H9 (cell line): ENCODE data around the gene ZFAND3. TPM values are rescaled to one million over a fixed set of nuclear protein-coding genes. Genes with fewer than 3 reads are reported as not detected.

Experiments
- DNase-seq: peaks from one replicate; pipeline ENCODE4 v3.0.0-alpha.2; 2017
- H2AFZ ChIP-seq: one replicate; pipeline ENCODE4 v1.6.1; 2013; ENCODE audit warnings: mild to moderate bottlenecking, low read length, control low read depth, moderate library complexity
- H2AK5ac ChIP-seq: 2 replicates; pipeline ENCODE4 v1.6.1; 2013; ENCODE audit warnings: low read length, control low read depth, mixed read lengths; ENCODE audit not compliant: insufficient read length
- H2BK120ac ChIP-seq: one replicate; pipeline ENCODE4 v1.6.1; 2013; ENCODE audit warnings: low read depth, mild to moderate bottlenecking, low read length, control low read depth, inconsistent platforms; ENCODE audit not compliant: poor library complexity, severe bottlenecking
- H2BK12ac ChIP-seq: 2 replicates; pipeline ENCODE4 v1.6.1; 2013; ENCODE audit warnings: low read length, control low read depth, mixed read lengths, low read depth; ENCODE audit not compliant: insufficient read length
- H2BK15ac ChIP-seq: 2 replicates; pipeline ENCODE4 v1.6.1; 2013; ENCODE audit warnings: low read depth, low read length, control low read depth
- H2BK20ac ChIP-seq: one replicate; pipeline ENCODE4 v1.6.1; 2013; ENCODE audit warnings: low read depth, mild to moderate bottlenecking, low read length, control low read depth, inconsistent platforms; ENCODE audit not compliant: poor library complexity, severe bottlenecking
- H2BK5ac ChIP-seq: 2 replicates; pipeline ENCODE4 v1.6.1; 2013; ENCODE audit warnings: low read length, control low read depth, mixed read lengths; ENCODE audit not compliant: insufficient read length
- H3K14ac ChIP-seq: 2 replicates; pipeline ENCODE4 v1.6.1; 2013; ENCODE audit warnings: low read length, control low read depth; ENCODE audit not compliant: insufficient read depth
- H3K18ac ChIP-seq: 2 replicates; pipeline ENCODE4 v1.6.1; 2013; ENCODE audit warnings: low read depth, mild to moderate bottlenecking, mixed read lengths, low read length, control low read depth; ENCODE audit not compliant: insufficient read length
- H3K23ac ChIP-seq: 2 replicates; pipeline ENCODE4 v1.6.1; 2013; ENCODE audit warnings: low read length, control low read depth, mixed read lengths, low read depth; ENCODE audit not compliant: insufficient read length
- H3K23me2 ChIP-seq: 2 replicates; pipeline ENCODE4 v1.6.1; 2013; ENCODE audit warnings: low read depth, mild to moderate bottlenecking, mixed read lengths, low read length, control low read depth; ENCODE audit not compliant: insufficient read length, poor library complexity, severe bottlenecking
- H3K27ac ChIP-seq: 2 replicates; pipeline ENCODE4 v1.5.1; 2013; ENCODE audit warnings: low read length, control low read depth, mixed read lengths, low read depth; ENCODE audit not compliant: insufficient read length
- H3K27me3 ChIP-seq: 2 replicates; pipeline ENCODE4 v1.6.1; 2013; ENCODE audit warnings: low read length, control low read depth, inconsistent platforms; ENCODE audit not compliant: insufficient read depth
- H3K4ac ChIP-seq: 2 replicates; pipeline ENCODE4 v1.6.1; 2013; ENCODE audit warnings: low read depth, mild to moderate bottlenecking, control low read depth, inconsistent platforms, low read length, moderate library complexity
- H3K4me1 ChIP-seq: 2 replicates; pipeline ENCODE4 v1.6.1; 2013; ENCODE audit warnings: low read length, control low read depth, inconsistent platforms; ENCODE audit not compliant: insufficient read depth
- H3K4me2 ChIP-seq: 2 replicates; pipeline ENCODE4 v1.6.1; 2013; ENCODE audit warnings: low read length, control low read depth, mixed read lengths; ENCODE audit not compliant: insufficient read length, insufficient read depth
- H3K56ac ChIP-seq: 2 replicates; pipeline ENCODE4 v1.6.1; 2013; ENCODE audit warnings: low read depth, mild to moderate bottlenecking, mixed read lengths, low read length, control low read depth; ENCODE audit not compliant: insufficient read length
- H3K79me1 ChIP-seq: 2 replicates; pipeline ENCODE4 v1.6.1; 2013; ENCODE audit warnings: low read depth, mild to moderate bottlenecking, moderate library complexity, low read length, control low read depth, inconsistent platforms; ENCODE audit not compliant: insufficient read depth, poor library complexity, severe bottlenecking
- H3K79me2 ChIP-seq: 2 replicates; pipeline ENCODE4 v1.6.1; 2013; ENCODE audit warnings: low read length, control low read depth, inconsistent platforms; ENCODE audit not compliant: insufficient read depth
- H3K9ac ChIP-seq: 2 replicates; pipeline ENCODE4 v1.6.1; 2013; ENCODE audit warnings: low read length, control low read depth, mixed read lengths; ENCODE audit not compliant: insufficient read length; ENCODE audit errors: extremely low read depth
- H3K9me3 ChIP-seq: one replicate; pipeline ENCODE4 v1.6.1; 2013; ENCODE audit warnings: low read depth, low read length, inconsistent platforms; ENCODE audit not compliant: control insufficient read depth
- H3T11ph ChIP-seq: one replicate; pipeline ENCODE4 v1.6.1; 2013; ENCODE audit warnings: mild to moderate bottlenecking, low read length, control low read depth, inconsistent platforms
- H4K20me1 ChIP-seq: one replicate; pipeline ENCODE4 v1.6.1; 2013; ENCODE audit not compliant: control insufficient read depth, insufficient read length, insufficient read depth
- H4K5ac ChIP-seq: 2 replicates; pipeline ENCODE4 v1.6.1; 2013; ENCODE audit warnings: low read depth, mild to moderate bottlenecking, mixed read lengths, low read length, control low read depth; ENCODE audit not compliant: insufficient read length
- H4K8ac ChIP-seq: replicated peaks from 2 replicates; pipeline ENCODE4 v1.6.1; 2013; ENCODE audit warnings: low read length, control low read depth, mixed read lengths, low read depth; ENCODE audit not compliant: insufficient read length
- H4K91ac ChIP-seq: 2 replicates; pipeline ENCODE4 v1.6.1; 2013; ENCODE audit warnings: low read depth, mild to moderate bottlenecking, moderate library complexity, mixed read lengths, low read length, control low read depth; ENCODE audit not compliant: insufficient read length
- H3K27ac Mint-ChIP-seq, 3 experiments: 2 replicates in 2 of 3; 3 replicates in 1 of 3; pipeline ENCODE4 v1.8.0; 2020 to 2021; ENCODE audit warnings: mixed read lengths in 3 of 3, mild to moderate bottlenecking in 1 of 3, moderate library complexity in 1 of 3
- H3K27me3 Mint-ChIP-seq: 2 replicates; pipeline ENCODE4 v1.8.0; 2021; ENCODE audit warnings: low read depth, mild to moderate bottlenecking, moderate library complexity, mixed read lengths
- H3K36me3 Mint-ChIP-seq, 3 experiments: 2 replicates in 2 of 3; 3 replicates in 1 of 3; pipeline ENCODE4 v1.8.0; 2020 to 2021; ENCODE audit warnings: low read depth in 3 of 3, mixed read lengths in 3 of 3; ENCODE audit not compliant: insufficient read depth in 1 of 3
- H3K4me1 Mint-ChIP-seq, 2 experiments: 2 replicates each; pipeline ENCODE4 v1.8.0; 2020; ENCODE audit warnings: mixed read lengths in 2 of 2
- H3K4me3 Mint-ChIP-seq, 2 experiments: 2 replicates in 1 of 2; 3 replicates in 1 of 2; pipeline ENCODE4 v1.8.0; 2020 to 2021; ENCODE audit warnings: mild to moderate bottlenecking in 2 of 2, mixed read lengths in 2 of 2, moderate library complexity in 1 of 2
- H3K9me3 Mint-ChIP-seq, 2 experiments: 2 replicates in 1 of 2; 3 replicates in 1 of 2; pipeline ENCODE4 v1.8.0; 2020; ENCODE audit warnings: mild to moderate bottlenecking in 2 of 2, mixed read lengths in 2 of 2, moderate library complexity in 1 of 2
- CTCF ChIP-seq: fragments of 200-600 bp; sonication (generic); conservative IDR thresholded peaks from 3 replicates; pipeline ENCODE4 v1.8.0; 2021; ENCODE audit warnings: antibody characterized with exemption, mild to moderate bottlenecking
- WGBS: extraction: QIAGEN DNeasy Blood & Tissue Kit; methylation state at CpG from one replicate; pipeline ENCODE4 v1.1.7; 2013; ENCODE audit warnings: missing lambda C conversion rate, low lambda C conversion rate, mixed read lengths; ENCODE audit not compliant: insufficient read length; ENCODE audit errors: extremely low coverage; 5-methylcytosine and 5-hydroxymethylcytosine counted together
- total RNA-seq: library from RNA; stranded (reverse); gene quantifications from 2 replicates; pipeline ENCODE4 v1.2.1, GENCODE V29; 2021

The ZFAND3 gene
- total RNA-seq, 1 experiment from 2014 or later: 57.7 TPM

- H2AK5ac ChIP-seq: no peak overlapping the region
- WGBS: no CpG with 5 or more reads among the region's 8 CpGs
Measured at GRCh38 chr6:38168699-38169098, 349.2 kb downstream of the ZFAND3 start.

More at GRCh38 chr6:38168699-38169098, 349.2 kb downstream of the ZFAND3 start:
- Histone ChIP-seq H3K79me2 (no peaks in the 10 kb centered on the region), H3K18ac (no peak overlapping the region), H3K4ac (no peak overlapping the region), H3K4me1 (no peaks in the 10 kb centered on the region; the same call in 1 of the 2 replicates), H3K79me1 (no peaks in the 10 kb centered on the region), H3K23ac (no peak overlapping the region), H3K9me3 (no peaks in the 10 kb centered on the region), H2BK15ac (no peak overlapping the region), H4K5ac (no peak overlapping the region), H3K27me3 (no peaks in the 10 kb centered on the region), H4K91ac (no peak overlapping the region), H4K8ac (no peak overlapping the region), H3K56ac (no peak overlapping the region), H3K4me2 (no peak overlapping the region), H3T11ph (no peak overlapping the region), H2BK120ac (no peak overlapping the region), H3K14ac (no peak overlapping the region; the same call in 1 of the 2 replicates), H3K9ac (no peak overlapping the region), H2BK5ac (no peak overlapping the region), H3K27ac (no peak overlapping the region), H2BK20ac (no peak overlapping the region), H4K20me1 (no peaks in the 10 kb centered on the region), H3K23me2 (no peaks in the 10 kb centered on the region), H2BK12ac (no peak overlapping the region), H2AFZ (no peak overlapping the region)
- peaks cover 28 to 55% of the 10 kb centered on the region in 2 experiments for H3K4me1 Mint-ChIP-seq
- H3K27me3 Mint-ChIP-seq: no peaks in the 10 kb centered on the region; the same call in 1 of the 2 replicates
- no peak overlapping the region for H3K27ac Mint-ChIP-seq
- H3K9me3 Mint-ChIP-seq: no peaks in the 10 kb centered on the region
- no peak overlapping the region for H3K4me3 Mint-ChIP-seq
- DNase-seq: no peak
- no peak for TF ChIP-seq CTCF
- H3K36me3 Mint-ChIP-seq: peaks cover 0 to 2% (median 0%) of the 10 kb centered on the region in 3 experiments; a peak in 2 of 7 replicates
